Measurements from ENCODE around the gene MAP1LC3B2. TPM values are rescaled to one million over a fixed set of nuclear protein-coding genes. Genes with fewer than 3 reads are reported as not detected.

The MAP1LC3B2 gene
- total RNA-seq, 1 experiment from 2014 or later, result 2.2 TPM

DNA sequence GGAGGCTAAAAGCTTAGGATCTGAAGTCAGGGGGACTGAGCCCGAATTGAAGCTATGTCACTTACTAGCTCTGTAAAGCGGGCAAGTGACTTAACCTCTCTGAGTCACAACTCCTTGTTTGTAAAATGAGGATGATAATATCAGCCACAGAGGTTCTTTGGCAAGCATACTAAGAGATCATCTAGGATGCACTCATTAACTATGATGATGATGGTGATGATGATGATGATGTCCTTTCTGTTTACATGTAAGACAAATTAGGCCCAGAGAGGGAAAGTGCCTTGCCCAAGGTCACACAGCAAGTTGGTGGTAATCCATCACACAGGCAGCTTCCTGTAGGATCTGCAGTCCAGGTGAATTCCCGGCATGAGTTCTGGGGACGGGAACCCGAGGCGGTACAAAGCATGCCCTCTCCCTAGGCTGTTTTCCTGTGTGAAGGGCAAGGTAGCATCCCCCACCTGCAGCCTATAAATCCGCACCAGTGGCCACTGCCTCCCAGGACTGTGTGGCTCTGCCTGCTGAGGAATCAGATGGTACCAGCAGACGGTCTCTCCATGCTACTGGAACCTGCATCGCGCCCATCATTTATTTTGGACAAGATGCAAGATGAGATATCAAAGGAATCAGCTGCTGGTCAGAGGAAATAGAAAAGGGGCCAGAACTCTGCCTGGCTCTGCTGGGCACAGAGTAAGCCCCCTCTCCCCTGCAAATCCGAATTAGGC, 55.2 kb downstream of the MAP1LC3B2 start:
- TF ChIP-seq ZNF232 (CRISPR knock-in tag; IDR thresholded peaks at IDR 0.05) (no peak), ELF4 (CRISPR knock-in tag; IDR thresholded peaks at IDR 0.05; ENCODE audit: low read depth) (no peak), NR2C2 (CRISPR knock-in tag; IDR thresholded peaks at IDR 0.05) (no peak), TP53 (CRISPR knock-in tag; IDR thresholded peaks at IDR 0.05) (no peak)
- TF ChIP-seq, protein P1, sequence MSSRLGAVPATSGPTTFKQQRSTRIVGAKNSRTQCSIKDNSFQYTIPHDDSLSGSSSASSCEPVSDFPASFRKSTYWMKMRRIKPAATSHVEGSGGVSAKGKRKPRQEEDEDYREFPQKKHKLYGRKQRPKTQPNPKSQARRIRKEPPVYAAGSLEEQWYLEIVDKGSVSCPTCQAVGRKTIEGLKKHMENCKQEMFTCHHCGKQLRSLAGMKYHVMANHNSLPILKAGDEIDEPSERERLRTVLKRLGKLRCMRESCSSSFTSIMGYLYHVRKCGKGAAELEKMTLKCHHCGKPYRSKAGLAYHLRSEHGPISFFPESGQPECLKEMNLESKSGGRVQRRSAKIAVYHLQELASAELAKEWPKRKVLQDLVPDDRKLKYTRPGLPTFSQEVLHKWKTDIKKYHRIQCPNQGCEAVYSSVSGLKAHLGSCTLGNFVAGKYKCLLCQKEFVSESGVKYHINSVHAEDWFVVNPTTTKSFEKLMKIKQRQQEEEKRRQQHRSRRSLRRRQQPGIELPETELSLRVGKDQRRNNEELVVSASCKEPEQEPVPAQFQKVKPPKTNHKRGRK (CRISPR knock-in tag; IDR thresholded peaks at IDR 0.05; ENCODE audit: borderline replicate concordance), result no peak
- TF ChIP-seq, protein P2, sequence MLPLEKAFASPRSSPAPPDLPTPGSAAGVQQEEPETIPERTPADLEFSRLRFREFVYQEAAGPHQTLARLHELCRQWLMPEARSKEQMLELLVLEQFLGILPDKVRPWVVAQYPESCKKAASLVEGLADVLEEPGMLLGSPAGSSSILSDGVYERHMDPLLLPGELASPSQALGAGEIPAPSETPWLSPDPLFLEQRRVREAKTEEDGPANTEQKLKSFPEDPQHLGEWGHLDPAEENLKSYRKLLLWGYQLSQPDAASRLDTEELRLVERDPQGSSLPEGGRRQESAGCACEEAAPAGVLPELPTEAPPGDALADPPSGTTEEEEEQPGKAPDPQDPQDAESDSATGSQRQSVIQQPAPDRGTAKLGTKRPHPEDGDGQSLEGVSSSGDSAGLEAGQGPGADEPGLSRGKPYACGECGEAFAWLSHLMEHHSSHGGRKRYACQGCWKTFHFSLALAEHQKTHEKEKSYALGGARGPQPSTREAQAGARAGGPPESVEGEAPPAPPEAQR (CRISPR knock-in tag; IDR thresholded peaks at IDR 0.05), result no peak
- DNase-seq (ENCODE audit: low spot score) (no peak), ATAC-seq (no peak)
- no peak overlapping the region for H3K27ac Mint-ChIP-seq
- H3K9me3 Mint-ChIP-seq, result peaks cover 3% of the 10 kb centered on the region; the same call in 1 of the 2 replicates
- H3K27me3 Mint-ChIP-seq (ENCODE audit: low read depth), result no peaks in the 10 kb centered on the region
- H3K4me1 Mint-ChIP-seq, result peaks cover 11% of the 10 kb centered on the region
- POLR2A ChIA-PET, result no interaction called here
- CTCF ChIA-PET, result interaction anchor here (0.9 kb wide), 1 partner anchor 74 kb away, joined by 3 read pairs; no protein-coding TSS in a partner anchor
- H3K4me3 Mint-ChIP-seq, result no peak overlapping the region
- no peaks in the 10 kb centered on the region for H3K36me3 Mint-ChIP-seq

DNA sequence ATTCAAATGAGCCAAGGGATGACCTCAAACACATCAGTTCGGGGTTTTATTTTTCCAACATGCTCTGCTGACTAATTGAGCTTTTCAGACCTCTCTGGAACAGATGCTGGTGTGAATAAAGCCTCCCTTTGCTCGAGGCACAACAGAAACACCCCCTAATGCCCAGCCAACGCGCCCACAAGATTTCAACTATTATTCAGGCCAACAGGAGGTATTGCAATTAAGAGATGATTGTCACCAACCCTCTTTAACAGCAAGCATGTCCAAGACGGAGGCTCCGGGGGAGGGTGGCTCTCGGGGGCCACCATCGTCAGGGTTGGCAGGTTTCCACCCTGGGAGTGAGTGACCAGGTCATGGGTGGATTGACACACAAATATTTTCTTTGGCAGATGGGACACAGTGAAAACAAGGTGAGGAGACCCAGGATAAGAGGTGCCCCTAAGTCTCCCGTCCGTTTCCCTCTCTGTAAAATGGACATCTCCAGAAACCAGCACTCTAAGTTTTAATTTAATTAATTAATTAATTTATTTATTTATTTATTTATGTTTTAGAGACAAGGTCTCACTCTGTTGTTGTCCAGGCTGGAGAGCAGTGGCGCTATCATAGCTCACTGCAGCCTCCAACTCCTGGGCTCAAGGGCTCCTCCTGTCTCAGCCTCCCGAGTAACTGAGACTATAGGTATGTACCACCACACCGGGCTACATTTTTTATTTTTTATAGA, 56.1 kb downstream of the MAP1LC3B2 start:
- ChIA-PET CTCF (interaction anchor here (1.3 kb wide), 1 partner anchor 88 kb away, joined by 3 read pairs; no protein-coding TSS in a partner anchor), POLR2A (no interaction called here)
- TF ChIP-seq ZNF138 (CRISPR knock-in tag; conservative IDR thresholded peaks at IDR 0.05), result no peak
- TF ChIP-seq HMGA2 (CRISPR knock-in tag; IDR thresholded peaks at IDR 0.05), result peak; percentile 77
- Mint-ChIP-seq H3K4me1 (peaks cover 12% of the 10 kb centered on the region), H3K4me3 (no peak overlapping the region), H3K9me3 (peaks cover 3% of the 10 kb centered on the region; the same call in 1 of the 2 replicates), H3K36me3 (no peaks in the 10 kb centered on the region), H3K27me3 (ENCODE audit: low read depth) (no peaks in the 10 kb centered on the region), H3K27ac (no peak overlapping the region)
- no peak for DNase-seq (ENCODE audit: low spot score)
- ATAC-seq, result no peak

GRCh38 chr12:116616536-116617248, 57.5 kb downstream of the MAP1LC3B2 start:
- DNase-seq (ENCODE audit: low spot score) (no peak), ATAC-seq (no peak)
- H3K27me3 Mint-ChIP-seq (ENCODE audit: low read depth), result no peaks in the 10 kb centered on the region
- H3K9me3 Mint-ChIP-seq, result peaks cover 3% of the 10 kb centered on the region; the same call in 1 of the 2 replicates
- H3K36me3 Mint-ChIP-seq, result no peaks in the 10 kb centered on the region
- no peak overlapping the region for H3K4me3 Mint-ChIP-seq
- peaks cover 19% of the 10 kb centered on the region for H3K4me1 Mint-ChIP-seq
- TF ChIP-seq SMAD4 (CRISPR knock-in tag; IDR thresholded peaks at IDR 0.05), result no peak
- TF ChIP-seq, protein P3, sequence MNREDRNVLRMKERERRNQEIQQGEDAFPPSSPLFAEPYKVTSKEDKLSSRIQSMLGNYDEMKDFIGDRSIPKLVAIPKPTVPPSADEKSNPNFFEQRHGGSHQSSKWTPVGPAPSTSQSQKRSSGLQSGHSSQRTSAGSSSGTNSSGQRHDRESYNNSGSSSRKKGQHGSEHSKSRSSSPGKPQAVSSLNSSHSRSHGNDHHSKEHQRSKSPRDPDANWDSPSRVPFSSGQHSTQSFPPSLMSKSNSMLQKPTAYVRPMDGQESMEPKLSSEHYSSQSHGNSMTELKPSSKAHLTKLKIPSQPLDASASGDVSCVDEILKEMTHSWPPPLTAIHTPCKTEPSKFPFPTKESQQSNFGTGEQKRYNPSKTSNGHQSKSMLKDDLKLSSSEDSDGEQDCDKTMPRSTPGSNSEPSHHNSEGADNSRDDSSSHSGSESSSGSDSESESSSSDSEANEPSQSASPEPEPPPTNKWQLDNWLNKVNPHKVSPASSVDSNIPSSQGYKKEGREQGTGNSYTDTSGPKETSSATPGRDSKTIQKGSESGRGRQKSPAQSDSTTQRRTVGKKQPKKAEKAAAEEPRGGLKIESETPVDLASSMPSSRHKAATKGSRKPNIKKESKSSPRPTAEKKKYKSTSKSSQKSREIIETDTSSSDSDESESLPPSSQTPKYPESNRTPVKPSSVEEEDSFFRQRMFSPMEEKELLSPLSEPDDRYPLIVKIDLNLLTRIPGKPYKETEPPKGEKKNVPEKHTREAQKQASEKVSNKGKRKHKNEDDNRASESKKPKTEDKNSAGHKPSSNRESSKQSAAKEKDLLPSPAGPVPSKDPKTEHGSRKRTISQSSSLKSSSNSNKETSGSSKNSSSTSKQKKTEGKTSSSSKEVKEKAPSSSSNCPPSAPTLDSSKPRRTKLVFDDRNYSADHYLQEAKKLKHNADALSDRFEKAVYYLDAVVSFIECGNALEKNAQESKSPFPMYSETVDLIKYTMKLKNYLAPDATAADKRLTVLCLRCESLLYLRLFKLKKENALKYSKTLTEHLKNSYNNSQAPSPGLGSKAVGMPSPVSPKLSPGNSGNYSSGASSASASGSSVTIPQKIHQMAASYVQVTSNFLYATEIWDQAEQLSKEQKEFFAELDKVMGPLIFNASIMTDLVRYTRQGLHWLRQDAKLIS (CRISPR knock-in tag; IDR thresholded peaks at IDR 0.05; ENCODE audit: borderline replicate concordance), result no peak
- no peak for TF ChIP-seq HMGA2 (CRISPR knock-in tag; IDR thresholded peaks at IDR 0.05)
- no peak for TF ChIP-seq TEAD1 (CRISPR knock-in tag; IDR thresholded peaks at IDR 0.05)
- no peak for TF ChIP-seq EMX1 (CRISPR knock-in tag; IDR thresholded peaks at IDR 0.05)
- TF ChIP-seq TCF7 (CRISPR knock-in tag; IDR thresholded peaks at IDR 0.05; ENCODE audit: low read depth), result no peak
- TF ChIP-seq ZNF263 (CRISPR knock-in tag; IDR thresholded peaks at IDR 0.05; ENCODE audit: low read depth), result no peak
- TF ChIP-seq RELA (CRISPR knock-in tag; IDR thresholded peaks at IDR 0.05; ENCODE audit: borderline replicate concordance), result no peak
- no peak for TF ChIP-seq GTF2I (CRISPR knock-in tag; conservative IDR thresholded peaks at IDR 0.05)
- ChIA-PET CTCF (interaction anchor here (0.6 kb wide), 1 partner anchor 187 kb away, joined by 3 read pairs; no protein-coding TSS in a partner anchor), POLR2A (interaction anchor here (0.6 to 0.8 kb wide), 2 partner anchors 10 to 48 kb away, joined by 3 to 5 read pairs; no protein-coding TSS in a partner anchor)
- no peak overlapping the region for H3K27ac Mint-ChIP-seq

Data from WTC11 (cell line).